GM18526 (cell line): Measurements from ENCODE around the gene RINT1.

Experiments used
- POLR2A ChIP-seq: IDR thresholded peaks from 3 replicates; pipeline ENCODE4 v1.6.1; 2011; ENCODE audit not compliant: insufficient read length; ENCODE audit errors: extremely low read depth

The RINT1 gene

DNA sequence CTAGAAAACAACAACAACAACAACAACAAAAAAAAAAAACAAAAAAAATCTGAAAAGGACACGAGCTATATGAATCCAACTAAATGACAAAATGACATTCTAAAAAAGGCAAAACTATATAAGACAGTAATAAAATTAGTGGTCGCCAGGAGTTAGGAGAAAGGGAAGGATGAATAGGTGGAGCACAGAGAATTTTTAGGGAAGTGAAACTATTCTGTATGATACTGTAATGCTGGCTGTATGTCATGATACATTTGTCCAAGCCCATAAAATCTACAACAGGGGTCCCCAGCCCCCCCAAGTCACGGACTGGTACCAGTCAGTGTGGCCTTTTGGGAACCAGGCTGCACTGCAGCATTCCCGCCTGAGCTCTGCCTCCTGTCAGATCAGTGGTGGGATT lies 7.2 kb upstream of the RINT1 start:
- TF ChIP-seq POLR2A: no peak

DNA sequence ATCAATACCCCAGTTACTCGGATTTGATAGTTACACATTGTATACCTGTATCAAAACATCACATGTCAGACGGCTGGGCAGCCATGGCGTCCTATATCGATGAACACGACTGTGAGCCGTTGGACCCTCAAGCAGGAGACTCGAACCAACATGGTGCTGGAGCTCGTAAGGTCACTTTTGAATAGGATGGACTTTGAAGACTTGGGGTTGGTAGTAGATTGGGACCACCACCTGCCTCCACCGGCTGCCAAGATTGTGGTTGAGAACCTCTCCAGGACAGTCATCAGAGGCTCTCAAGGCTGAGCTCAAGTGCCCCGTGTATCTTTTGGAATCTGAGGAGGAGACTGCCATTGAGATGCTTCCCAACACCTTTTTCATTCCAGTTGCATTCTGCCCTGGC lies 1.9 kb upstream of the RINT1 start:
- no peak for TF ChIP-seq POLR2A

DNA sequence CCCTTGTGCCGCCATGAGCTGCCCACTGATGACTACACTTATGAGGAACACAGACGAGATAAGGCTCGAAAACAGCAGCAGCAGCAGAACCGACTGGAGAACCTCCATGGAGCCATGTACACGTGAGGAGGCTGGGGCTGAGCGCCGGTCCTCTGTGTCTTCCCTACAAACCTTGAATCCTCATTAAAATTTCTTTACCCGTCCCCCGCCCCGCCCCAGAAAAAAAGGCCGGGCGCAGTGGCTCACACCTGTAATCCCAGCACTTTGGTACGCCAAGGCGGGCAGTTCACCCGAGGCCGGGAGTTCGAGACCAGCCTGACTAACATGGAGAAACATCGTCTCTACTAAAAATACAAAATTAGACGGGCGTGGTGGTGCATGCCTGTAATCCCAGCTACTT lies 1.5 kb upstream of the RINT1 start:
- no peak for TF ChIP-seq POLR2A

DNA sequence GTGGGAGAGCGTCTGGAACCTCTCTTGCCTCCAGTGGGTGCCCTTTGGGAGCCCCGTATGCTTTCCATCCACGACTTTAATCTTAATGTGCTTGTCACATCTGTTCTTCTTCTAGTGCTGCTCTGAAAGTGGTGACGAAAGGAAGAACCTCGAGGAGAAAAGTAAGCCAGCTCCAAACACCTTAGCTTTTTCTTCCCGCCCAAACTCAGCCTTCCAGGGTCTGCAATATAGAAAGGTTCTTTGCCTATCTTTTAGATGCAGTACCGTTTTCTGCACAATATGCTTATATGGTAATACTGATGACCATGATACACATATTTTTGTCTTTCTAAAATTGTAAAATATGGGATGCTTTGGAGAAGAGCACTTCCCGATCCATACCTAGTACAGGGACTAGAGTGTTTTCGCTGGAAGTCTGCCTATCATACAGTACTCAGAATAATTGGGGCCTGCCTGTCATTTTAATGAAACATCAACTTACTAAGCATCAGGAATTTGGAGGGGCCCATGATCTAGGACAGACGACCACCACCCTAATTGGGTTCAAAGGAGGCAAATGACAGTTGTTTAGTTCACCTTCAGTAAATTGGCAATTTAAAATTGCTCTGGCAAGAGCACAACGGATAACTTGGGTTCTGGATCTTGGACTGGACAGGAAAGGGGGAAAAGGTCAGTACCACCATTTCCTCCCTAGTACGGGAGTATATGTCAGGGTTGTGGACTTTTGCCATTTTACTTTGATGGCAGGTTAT lies 884 bp downstream of the RINT1 start:
- TF ChIP-seq POLR2A: no peak

DNA sequence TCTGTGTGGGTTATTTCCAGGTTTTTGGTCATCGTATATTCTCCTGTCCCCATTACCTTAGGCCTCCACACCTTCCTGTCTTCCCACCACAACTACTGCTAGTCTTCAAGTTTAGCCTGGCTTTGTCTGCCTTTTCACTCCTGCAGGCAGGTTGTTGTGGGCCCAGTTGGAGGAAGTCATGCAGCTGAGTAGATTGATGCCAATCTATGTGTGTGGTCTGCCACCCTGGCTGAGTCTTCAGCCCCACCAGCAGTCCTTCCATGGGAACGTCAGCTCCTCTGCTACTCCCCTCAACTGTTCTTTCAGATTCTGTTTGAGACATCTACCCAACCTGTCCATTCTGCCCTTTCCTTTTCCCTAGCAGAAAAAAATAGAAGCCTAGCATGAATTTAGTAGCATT lies 6.3 kb downstream of the RINT1 start:
- TF ChIP-seq POLR2A: no peak

DNA sequence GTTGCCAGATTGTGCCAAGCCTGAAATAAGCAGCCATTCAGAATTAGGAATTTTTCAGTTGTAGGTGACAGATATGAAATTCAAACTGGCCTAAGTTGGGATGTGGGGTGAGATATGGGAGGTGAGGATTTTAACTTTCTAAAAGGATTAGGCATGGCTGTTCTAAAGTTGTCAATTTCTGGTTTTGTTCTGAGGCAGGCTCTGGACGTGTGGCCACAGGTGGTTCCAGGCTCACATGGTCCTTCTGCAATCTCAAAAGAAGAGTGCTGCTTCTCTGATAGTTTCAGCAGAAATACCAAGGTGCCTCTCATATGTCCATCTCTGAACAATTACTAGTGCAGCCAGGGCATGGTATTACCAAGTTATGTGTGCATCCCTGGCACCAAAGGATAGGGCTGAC lies 27.9 kb downstream of the RINT1 start:
- TF ChIP-seq POLR2A: no peak

DNA sequence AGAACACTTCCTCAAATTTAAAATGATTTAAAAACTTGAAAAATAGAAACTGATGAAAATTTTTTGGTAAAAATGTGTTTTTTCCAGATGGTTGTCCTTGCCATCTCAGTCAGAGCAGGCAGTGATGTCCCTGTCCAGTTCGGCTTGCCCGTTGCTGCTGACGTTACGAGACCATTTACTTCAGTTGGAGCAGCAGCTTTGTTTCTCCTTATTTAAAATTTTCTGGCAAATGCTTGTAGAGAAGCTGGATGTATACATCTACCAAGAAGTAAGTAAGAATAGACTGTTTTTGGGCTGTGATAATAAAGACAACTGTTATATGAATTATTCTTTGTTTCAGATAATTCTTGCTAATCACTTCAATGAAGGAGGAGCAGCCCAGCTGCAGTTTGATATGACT lies 33.2 kb downstream of the RINT1 start:
- no peak for TF ChIP-seq POLR2A

DNA sequence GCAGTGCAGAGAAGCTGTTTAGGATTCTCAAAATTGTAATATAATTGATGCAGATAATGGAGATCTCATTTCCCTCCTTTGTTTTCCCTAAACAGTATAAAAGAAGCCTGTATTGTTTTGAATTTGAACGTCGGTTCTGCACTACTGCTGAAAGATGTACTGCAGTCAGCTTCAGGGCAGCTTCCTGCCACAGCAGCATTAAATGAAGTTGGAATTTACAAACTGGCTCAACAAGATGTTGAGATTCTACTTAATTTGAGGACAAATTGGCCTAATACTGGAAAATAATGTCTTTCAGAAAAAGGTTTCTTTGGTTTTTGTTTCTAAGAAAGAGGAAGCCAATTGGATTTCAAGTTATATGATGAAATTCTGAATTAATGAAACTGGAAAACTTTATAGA lies 35.0 kb downstream of the RINT1 start:
- no peak for TF ChIP-seq POLR2A

DNA sequence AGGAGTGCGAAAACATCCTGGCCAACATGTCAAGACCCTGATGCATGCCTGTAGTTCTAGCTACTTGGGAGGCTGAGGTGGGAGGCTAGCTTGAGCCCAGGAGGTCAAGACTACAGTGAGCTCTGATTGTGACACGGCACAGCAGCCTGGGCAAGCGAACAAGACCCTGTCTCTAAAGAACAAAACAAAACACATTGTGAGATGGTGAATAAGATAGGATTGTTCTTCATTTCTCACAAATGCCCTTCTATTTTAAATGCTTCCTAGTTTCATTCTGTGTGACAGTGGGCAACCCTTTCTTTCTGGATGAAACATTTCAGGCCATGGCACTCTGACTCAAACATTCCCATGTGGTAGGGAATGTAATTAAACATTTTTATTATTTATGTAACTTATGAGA lies 35.8 kb downstream of the RINT1 start:
- no peak for TF ChIP-seq POLR2A

DNA sequence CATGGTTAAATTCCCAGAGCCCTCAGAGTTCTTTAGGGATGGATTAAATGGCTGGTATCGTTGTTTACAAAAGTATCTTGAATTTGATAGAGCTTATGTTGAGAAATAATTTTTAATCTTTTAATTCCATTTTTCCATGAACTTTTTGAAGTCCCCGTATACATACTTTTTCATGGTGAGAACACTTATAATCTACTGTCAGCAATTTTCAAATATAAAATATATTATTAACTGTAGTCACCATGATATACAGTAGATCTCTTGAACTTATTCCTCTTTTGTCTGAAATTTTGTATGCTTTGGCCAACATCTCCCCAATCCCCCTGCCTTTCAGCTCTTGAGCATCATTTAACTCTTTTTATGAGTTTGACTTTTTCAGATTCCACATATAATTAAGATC lies 39.9 kb downstream of the RINT1 start:
- no peak for TF ChIP-seq POLR2A

DNA sequence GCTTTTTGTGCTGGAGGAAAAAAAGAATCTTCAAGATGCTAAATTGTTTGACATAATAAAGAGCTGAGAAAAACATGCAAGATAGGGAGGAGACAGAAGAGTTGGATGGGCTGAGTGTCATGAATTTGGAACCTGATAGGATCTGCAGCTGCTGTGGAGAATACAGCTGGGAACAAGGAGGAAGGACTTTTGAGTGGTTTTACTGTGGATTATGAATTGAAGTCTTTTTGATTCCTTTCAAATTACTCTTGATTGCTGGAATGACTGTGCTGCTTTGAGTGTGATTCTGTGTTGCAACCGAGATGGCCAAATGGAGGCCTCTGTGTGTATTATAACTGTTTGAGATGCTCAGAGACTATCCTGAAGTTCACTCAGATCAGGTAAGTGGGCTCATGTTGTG lies 45.2 kb downstream of the RINT1 start:
- no peak for TF ChIP-seq POLR2A

DNA sequence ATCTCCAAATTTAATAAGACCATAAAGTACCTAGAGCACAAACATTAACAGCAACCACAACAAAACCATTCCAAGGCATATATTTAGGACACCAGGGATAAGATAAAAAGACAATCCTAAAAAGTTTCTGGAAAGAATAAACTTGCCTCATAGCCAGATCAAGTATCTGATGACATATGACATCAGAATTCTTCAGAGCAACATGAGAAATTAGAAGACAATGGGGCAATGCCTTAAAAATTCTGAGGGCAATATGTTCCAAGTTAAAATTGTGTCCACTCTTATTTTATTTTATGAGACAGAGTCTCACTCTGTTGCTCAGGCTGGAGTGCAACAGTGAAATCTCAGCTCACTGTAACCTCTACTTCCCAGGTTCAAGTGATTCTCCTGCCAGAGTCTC lies 46.5 kb downstream of the RINT1 start:
- TF ChIP-seq POLR2A: no peak

DNA sequence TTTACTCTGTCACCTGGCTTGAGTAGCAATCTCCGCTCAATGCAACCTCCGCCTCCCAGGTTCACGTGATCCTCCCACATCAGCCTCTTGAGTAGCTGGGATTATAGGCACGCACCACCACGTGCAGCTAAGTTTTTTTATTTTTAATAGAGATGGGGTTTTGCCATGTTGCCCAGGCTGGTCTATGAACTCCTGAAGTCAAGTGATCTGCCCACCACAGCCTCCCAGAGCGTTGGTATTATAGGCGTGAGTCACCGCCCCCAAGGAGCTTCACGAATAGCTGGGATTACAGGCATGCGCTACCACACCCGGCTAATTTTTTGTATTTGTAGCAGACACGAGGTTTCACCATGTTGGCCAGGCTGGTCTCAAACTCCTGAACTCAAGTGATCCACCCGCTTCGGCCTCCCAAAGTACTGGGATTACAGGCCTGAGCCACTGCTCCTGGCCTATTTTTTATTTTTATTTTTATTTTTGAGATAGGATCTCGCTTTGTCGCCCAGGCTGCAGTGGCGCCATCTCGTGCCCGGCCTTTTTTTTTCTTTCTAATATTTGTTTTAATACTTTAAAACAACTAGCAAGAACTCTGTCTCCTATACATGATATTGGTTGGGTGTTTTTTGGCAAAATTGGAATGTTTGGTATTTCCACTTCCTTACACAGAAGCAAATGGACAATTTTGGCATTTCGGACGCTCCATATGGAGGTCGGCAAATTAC lies 48.2 kb downstream of the RINT1 start:
- no peak for TF ChIP-seq POLR2A

DNA sequence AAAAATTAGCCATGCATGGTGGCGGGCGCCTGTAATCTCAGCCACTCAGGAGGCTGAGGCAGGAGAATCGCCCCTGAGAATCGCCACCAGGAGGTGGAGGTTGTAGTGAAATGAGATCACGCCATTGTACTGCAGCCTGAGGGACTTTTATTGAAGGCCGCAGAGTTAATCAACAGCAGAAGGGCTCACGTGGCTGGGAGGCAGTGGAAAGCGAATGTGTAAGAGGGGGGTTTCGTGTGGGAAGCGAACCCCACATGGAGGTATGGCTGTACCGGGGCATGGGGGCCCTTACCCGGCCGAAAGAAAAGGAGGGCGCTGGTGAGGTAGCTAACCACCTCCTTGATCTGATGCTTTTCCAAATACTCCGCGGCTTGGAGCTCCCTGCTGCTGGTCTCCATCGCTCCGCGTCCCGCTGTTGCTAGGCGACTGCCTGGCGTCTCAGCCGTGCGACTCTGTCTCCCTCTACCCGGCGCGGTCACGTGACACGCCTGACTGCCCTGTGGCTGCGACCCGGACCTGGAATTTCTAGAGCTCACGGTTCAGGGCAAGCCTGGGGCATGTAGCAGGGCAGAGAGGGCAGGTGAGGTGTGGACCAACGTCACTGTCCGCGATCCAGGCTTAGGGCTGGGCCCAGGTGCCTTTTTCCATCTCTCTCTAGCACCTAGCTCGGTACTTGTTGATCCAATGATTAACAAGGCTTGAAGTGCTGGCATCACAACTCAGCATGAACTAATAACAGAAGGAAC lies 49.2 kb downstream of the RINT1 start, which contains the start of gene EFCAB10:
Gene EFCAB10, minus strand, starts transcription at position 428 of the 746 bp plus-strand sequence. Its CDS starts 30 bp downstream, at position 398.
- no peak for TF ChIP-seq POLR2A

DNA sequence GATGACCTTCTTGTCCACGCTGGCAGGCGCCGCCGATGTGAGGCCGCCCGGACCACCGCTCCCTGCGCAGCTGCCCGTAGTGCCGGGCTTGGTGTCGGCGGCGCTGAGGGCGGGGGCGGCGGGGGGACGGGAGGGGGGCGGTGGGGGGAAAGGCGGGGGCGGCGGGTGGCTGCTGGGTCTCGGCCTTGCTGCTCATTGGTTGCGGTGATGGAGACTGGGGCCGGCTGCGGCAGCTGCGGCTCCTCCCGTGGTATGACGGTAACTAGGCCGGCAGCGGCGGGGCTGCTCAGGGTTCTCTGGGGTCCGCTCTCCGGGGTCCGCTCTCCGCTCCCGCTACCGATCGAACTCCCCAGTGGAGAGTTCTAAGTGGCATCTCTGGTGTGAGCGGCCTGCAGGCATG lies 51.1 kb downstream of the RINT1 start:
- TF ChIP-seq POLR2A: no peak

DNA sequence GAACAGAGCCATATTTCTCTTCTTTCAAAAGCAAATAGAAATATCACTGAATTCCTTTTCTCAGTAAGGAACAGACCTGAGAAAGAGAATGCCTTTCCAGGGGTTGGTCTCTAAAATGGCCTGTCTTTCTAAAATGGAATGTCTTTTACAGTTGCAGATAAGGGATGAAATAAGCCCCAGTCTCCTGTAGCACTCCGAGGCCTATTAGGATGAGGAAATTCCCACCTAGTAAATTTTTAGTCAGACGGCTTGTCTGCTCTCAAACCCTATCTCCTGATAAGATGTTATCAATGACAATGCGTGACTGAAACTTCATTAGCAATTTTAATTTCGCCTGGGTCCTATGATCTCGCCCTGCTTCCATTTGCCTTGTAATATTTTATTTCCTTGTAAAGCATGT lies 52.2 kb downstream of the RINT1 start:
- TF ChIP-seq POLR2A: no peak
